Urinary bladder (tissue), 4 donors: ENCODE results near the gene RRP1B. TPM values are rescaled to one million over a fixed set of nuclear protein-coding genes. Genes with fewer than 3 reads are reported as not detected.
"Not testable (repeated sequence)": the region's sequence is repeated elsewhere in the genome, so short reads cannot be mapped to it uniquely, and the experiment has no call there.

Source experiments
- DNase-seq: peaks from one replicate; pipeline ENCODE4 v3.0.0-alpha.2; 2015; ENCODE audit errors: extremely low spot score
- H3K27ac ChIP-seq: one replicate; pipeline ENCODE4 v1.5.1; 2013; ENCODE audit warnings: low read depth, mild to moderate bottlenecking, moderate library complexity
- H3K36me3 ChIP-seq: one replicate; pipeline ENCODE4 v1.6.1; 2013; ENCODE audit warnings: mild to moderate bottlenecking, moderate library complexity; ENCODE audit not compliant: insufficient read depth
- H3K4me1 ChIP-seq: one replicate; pipeline ENCODE4 v1.6.1; 2013; ENCODE audit warnings: mild to moderate bottlenecking, moderate library complexity; ENCODE audit not compliant: insufficient read depth
- H3K4me3 ChIP-seq: one replicate; pipeline ENCODE4 v1.5.1; 2013; ENCODE audit warnings: low read depth, low read length
- WGBS: extraction: QIAGEN DNeasy Blood & Tissue Kit; methylation state at CpG from one replicate; pipeline ENCODE4 v1.1.7; 2013; 5-methylcytosine and 5-hydroxymethylcytosine counted together
- polyA plus RNA-seq: library from polyadenylated mRNA; stranded (reverse); fragments of 200-250 nt; gene quantifications from one replicate; pipeline ENCODE4 v1.2.3, GENCODE V29; 2013
- total RNA-seq: library from RNA; depleted of rRNA; stranded (reverse); fragments of >200 nt; gene quantifications from one replicate; pipeline ENCODE4 v1.2.3, GENCODE V29; 2014
- donor health status: healthy with polysubstance abuse.
- donor health status: healthy.

Gene RRP1B
- total and polyA plus RNA-seq, 2 donors, result 13.5 to 17.2 TPM

DNA sequence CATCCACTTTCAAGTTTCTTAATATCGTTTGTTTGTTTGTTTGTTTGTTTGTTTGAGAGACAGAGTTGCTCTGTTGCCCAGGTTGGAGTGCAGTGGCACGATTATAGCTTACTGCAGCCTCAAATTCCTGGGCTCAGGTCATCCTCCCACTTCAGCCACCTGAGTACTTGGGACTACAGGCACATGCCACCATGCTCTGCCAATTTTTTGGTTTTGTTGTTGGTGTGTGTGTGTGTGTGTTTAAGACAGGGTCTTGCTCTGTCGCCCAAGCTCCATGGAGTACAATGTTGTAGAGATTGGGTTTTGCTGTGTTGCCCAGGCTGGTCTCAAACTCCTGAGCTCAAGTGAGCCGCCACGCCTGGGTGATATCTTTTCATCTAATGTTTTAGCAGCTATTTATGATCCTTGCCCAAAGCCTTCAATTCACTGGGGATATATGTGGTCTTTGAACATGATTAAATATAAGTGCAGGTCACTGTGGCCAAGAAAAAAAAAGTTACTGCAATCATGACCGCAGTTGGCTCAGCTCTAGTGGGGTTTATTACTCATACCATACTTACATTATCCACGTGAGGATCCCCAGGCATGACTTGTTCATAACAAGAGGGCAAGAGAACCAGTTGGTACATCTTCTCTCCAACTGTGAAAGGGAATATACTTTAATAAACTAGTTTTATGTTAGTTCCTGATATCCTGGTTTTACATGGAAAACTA, 8.0 kb downstream of the RRP1B start:
- WGBS, result 86% methylated on average over 7 of the region's 7 CpGs
- no peak for DNase-seq
- Histone ChIP-seq H3K4me3 (no peak overlapping the region), H3K27ac (no peak overlapping the region), H3K36me3 (peaks cover 1% of the 10 kb centered on the region), H3K4me1 (no peaks in the 10 kb centered on the region)

DNA sequence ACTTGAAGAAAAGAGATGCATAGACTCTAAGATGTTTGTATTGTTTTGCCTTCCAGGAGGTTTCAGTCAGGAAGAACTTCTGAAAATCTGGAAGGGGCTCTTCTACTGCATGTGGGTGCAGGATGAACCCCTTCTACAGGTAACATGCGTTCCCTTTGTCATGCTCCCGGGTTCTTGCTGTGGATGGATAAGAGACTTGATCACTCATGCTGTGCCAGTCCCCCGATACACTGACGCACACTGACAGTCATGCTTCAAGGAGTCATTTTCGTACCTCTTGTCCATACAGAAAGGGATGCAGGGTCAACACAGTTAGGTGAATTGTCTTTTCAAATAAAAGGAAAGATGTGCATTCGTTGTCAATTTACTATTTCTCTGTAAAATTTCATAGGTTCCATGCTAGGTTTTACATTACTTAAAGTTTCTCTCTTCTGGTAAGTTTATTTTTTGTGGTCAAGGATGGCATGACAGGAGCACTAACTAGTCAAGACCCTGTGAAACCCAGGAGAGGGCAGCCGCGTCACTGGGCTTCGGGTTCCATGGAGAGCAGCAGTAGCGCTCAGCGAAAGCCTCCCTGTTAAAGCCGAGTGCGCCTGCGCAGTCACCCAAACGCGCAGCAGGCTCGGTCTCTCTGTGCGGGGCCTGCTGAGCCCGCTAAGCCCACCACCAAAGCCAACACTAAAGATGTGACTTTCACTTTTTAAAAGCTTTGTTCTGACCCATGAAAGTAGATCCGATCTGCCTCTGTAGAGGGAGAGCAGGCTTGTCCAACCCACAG, 10.7 kb downstream of the RRP1B start:
- Histone ChIP-seq H3K36me3 (peaks cover 1% of the 10 kb centered on the region), H3K27ac (no peak overlapping the region), H3K4me3 (no peak overlapping the region), H3K4me1 (no peaks in the 10 kb centered on the region)
- DNase-seq, result no peak
- 92% methylated on average over 20 of the region's 20 CpGs for WGBS

DNA sequence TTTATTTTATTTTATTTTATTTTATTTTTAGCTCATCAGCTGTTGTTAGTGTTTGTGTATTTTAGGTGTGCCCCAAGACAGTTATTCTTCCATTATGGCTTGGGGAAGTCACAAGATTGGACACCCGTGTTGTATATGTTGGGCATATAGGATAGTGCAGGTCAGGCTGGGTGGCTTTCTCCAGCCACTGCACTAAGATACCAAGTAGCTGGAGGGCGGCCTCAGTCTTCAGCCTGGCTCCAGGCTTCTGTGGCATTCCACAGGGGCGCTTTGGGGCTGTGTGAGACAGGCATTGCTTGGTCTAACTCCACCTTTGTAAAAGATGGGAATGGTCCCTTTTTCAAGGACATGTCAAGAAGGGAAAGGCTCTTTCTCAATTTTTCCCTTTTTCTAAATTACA, 16.5 kb downstream of the RRP1B start:
- H3K36me3 ChIP-seq, result peaks cover 5% of the 10 kb centered on the region
- no peak overlapping the region for H3K27ac ChIP-seq
- H3K4me3 ChIP-seq, result no peak overlapping the region
- H3K4me1 ChIP-seq, result no peaks in the 10 kb centered on the region
- WGBS, result 95% methylated on average over 3 of the region's 3 CpGs
- DNase-seq, result no peak

DNA sequence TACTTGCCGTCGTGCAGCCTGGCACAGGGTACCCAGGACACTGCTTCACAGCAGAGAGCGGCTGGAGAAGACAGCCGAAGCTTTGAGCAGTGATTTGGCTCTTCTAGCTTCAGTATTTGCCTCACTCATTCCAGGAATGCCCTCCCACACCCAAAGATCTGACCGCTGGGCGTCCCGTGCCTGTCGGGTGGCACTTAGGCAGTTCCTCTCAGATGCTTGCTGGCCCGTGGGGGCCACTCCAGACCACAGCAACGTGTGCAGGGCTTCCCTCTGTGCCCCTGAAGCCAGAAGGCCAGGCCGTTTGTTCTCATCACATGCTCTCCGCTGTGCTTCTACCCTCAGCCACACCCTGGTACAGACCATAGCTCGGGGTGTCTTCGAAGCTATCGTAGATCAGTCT, 17.0 kb downstream of the RRP1B start:
- Histone ChIP-seq H3K36me3 (peaks cover 5% of the 10 kb centered on the region), H3K27ac (no peak overlapping the region), H3K4me1 (no peaks in the 10 kb centered on the region), H3K4me3 (no peak overlapping the region)
- WGBS, result 89% methylated on average over 15 of the region's 15 CpGs
- no peak for DNase-seq

DNA sequence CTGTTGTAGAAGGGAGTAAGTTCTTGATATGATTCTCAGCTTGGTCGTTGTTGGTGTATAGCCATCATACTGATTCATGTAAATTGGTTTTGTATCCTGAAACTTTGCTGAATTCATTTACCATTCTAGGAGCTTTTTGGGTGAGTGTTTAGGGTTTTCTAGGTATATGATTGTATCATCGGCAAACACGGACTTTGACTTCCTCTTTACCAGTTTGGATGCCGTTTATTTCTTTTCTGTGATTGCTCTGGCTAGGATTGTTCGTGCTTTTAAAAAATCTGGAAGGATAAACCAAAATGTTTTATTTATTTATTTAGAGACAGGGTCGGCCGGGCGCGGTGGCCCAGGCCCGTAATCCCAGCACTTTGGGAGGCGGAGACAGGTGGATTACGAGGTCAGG, 20.6 kb downstream of the RRP1B start:
- H3K27ac ChIP-seq, result no peak overlapping the region
- WGBS, result 93% methylated on average over 12 of the region's 12 CpGs
- DNase-seq, result no peak
- H3K4me3 ChIP-seq, result no peak overlapping the region
- no peaks in the 10 kb centered on the region for H3K4me1 ChIP-seq
- peaks cover 5% of the 10 kb centered on the region for H3K36me3 ChIP-seq

DNA sequence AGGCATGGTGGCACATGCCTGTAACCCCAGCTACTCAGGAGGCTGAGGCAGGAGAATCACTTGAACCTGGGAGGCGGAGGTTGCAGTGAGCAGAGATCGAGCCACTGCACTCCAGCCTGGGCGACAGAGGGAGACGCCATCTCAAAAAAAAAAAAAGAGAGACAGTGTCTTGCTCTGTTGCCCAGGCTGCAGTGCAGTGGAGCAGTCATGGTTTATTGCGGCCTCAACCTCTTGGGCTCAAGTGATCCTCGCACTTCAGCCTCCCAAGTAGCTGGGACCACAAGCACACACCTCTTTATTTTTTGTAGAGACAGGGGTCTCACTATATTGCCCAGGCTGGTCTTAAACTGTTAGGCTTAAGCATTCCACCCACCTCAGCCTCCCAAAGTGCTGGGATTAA, 21.1 kb downstream of the RRP1B start:
- not testable (repeated sequence) for H3K4me3 ChIP-seq, DNase-seq, H3K4me1 ChIP-seq, H3K27ac ChIP-seq, H3K36me3 ChIP-seq
- 95% methylated on average over 6 of the region's 6 CpGs for WGBS

DNA sequence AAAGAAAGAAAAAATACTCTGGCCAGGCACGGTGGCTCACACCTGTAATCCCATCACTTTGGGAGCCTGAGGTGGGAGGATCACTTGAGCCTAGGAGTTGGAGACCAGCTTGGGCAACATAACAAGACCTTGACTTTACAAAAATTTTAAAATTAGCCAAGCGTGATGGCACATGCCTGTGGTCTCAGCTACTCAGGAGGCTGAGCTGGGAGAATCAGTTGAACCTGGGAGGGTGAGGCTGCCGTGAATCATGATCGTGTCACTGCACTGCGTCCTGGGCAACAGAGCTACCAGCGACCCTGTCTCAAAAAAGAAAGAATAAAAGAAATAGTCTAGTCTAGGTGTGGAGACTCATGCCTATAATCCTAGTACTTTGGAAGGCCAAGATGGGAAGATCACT, 22.3 kb downstream of the RRP1B start:
- peaks cover 5% of the 10 kb centered on the region for H3K36me3 ChIP-seq
- WGBS, result 96% methylated on average over 6 of the region's 6 CpGs
- DNase-seq, result no peak
- no peaks in the 10 kb centered on the region for H3K4me1 ChIP-seq
- H3K4me3 ChIP-seq, result no peak overlapping the region
- no peak overlapping the region for H3K27ac ChIP-seq

DNA sequence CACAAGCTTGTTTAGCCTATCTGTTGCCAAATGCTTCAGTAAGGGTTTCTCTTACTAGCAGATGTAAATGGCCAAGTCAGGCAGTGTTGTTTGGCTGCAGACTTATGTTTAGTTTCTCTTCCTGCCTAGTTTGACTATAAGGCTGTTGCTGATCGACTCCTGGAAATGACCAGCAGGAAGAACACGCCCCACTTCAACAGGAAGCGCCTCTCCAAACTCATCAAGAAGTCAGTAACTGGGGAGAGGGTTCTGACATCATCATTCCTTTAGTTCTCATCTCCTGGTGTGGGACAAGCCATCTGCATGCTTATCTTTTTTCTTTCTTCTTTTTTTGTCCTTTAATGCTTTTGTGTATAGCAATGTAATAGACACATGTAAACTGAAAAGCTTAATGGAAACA, 25.1 kb downstream of the RRP1B start:
- Histone ChIP-seq H3K27ac (no peak overlapping the region), H3K4me1 (no peaks in the 10 kb centered on the region), H3K36me3 (peaks cover 3% of the 10 kb centered on the region), H3K4me3 (no peak overlapping the region)
- 75% methylated on average over 3 of the region's 3 CpGs for WGBS
- DNase-seq, result no peak

DNA sequence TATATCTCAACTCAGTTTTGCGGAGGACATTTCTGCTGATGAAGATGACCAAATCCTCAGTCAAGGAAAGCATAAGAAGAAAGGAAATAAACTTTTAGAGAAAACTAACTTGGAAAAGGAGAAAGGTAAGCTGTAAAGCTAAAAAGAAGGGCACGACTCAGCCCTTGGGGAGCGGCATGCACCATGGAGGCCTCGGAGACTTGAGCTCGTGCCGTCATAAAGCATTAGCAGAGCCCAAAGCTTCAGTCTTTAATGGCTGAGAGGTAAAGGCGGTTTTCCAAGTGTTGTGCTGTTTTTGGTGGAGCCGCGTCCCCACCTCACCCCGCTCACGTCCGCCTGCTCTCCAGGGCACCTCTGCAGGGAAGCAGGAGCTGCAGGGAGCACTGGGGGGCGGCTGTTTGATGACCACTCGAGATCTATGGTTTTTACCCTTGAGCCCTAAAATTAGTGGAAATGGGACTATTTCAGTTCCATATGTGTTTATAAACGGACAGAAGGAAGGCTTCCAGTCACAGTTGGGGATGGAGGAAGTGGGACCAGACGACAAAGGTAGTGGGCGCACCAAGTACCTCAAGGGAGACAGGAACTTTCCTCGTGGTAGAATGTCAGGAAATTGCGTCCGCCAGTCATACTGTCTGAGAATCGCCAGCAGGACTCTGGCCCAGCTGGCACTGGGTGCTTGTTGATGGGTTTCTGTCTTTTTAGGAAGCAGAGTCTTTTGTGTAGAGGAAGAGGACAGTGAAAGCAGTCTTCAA, 27.6 kb downstream of the RRP1B start:
- no peak overlapping the region for H3K4me3 ChIP-seq
- H3K36me3 ChIP-seq, result no peaks in the 10 kb centered on the region
- H3K4me1 ChIP-seq, result no peaks in the 10 kb centered on the region
- no peak for DNase-seq
- WGBS, result 89% methylated on average over 21 of the region's 21 CpGs
- H3K27ac ChIP-seq, result no peak overlapping the region

DNA sequence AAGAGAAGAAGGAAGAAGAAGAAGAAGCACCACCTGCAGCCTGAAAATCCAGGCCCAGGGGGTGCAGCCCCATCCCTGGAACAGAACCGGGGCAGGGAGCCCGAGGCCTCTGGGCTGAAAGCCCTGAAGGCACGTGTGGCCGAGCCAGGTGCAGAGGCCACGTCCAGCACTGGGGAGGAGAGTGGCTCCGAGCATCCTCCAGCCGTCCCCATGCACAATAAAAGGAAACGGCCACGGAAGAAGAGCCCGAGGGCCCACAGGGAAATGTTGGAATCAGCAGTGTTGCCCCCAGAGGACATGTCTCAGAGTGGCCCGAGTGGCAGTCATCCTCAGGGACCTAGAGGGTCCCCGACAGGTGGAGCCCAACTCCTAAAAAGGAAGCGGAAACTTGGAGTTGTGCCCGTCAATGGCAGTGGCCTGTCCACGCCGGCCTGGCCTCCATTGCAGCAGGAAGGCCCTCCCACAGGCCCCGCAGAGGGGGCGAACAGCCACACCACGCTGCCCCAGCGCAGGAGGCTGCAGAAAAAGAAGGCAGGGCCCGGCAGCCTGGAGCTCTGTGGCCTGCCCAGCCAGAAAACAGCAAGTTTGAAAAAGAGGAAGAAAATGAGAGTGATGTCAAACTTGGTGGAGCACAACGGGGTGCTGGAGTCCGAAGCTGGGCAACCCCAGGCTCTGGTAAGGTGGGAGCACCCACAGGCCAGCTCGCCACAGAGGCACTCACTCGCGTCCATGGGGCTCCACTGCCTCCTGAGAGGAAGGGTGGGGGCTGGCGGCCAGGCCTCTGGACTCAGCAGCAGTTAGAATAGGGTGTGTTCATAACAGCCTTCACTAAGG, 28.4 kb downstream of the RRP1B start:
- 86% methylated on average over 27 of the region's 27 CpGs for WGBS
- H3K4me1 ChIP-seq, result no peaks in the 10 kb centered on the region
- DNase-seq, result no peak
- no peaks in the 10 kb centered on the region for H3K36me3 ChIP-seq
- no peak overlapping the region for H3K27ac ChIP-seq
- H3K4me3 ChIP-seq, result no peak overlapping the region

DNA sequence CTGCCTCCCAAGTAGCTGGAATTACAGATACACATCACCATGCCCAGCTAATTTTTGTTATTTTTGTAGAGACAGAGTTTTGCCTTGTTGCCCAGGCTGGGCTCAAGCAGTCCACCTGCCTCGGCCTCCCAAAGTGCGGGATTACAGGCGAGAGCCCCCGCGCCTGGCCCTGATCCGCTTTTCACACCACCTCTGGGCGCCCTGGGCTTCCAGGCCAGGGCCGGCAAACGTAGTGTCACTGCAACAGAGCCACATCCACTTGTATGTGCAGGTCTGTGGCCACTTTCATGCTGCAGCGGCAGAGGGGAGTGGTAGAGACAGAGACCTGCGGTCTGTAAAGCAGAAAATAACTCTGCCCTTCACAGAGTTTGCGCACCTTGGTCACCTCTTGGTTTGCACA, 29.5 kb downstream of the RRP1B start:
- Histone ChIP-seq H3K4me1 (no peaks in the 10 kb centered on the region), H3K36me3 (no peaks in the 10 kb centered on the region)
- WGBS, result 92% methylated on average over 12 of the region's 12 CpGs

DNA sequence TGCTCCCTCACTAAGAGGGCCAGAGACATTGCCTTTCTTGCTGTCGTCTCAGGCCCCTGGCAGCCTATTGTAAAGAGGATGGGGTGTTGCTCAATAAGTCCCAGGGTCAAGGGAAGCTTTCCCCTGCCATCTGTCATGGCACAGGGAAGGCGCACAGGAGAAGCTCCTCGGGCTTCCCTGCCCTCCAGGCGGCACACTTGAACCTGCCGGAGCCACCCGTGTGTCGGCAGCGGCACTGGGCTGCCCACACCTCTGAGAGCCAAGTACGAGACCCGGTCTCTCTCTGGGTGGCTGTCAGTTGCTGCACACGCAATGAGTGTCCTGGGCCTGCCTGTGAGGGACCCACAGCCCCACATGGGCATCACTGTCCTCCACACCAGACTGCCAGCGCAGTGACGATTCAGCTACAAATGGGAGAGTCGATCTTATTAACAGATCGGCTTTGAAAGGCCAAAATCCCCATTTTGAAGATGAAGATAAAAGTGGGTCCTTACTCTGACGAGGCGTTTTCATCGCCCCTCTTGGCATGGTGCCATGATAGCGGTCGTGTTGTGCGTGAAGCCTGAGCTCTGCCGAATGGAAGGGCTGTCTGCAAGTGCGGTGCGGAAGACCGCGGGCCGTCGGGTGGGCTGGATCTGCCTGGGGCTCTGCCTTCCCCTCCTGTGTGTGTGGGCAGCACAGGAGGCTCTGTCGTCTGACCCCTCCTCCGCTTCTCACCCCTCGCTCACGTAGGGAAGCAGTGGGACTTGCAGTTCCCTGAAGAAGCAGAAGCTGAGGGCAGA, 30.4 kb downstream of the RRP1B start:
- H3K27ac ChIP-seq, result no peak overlapping the region
- H3K4me1 ChIP-seq, result no peaks in the 10 kb centered on the region
- DNase-seq, result no peak
- H3K36me3 ChIP-seq, result peaks cover 4% of the 10 kb centered on the region
- WGBS, result 91% methylated on average over 32 of the region's 32 CpGs
- no peak overlapping the region for H3K4me3 ChIP-seq

More for the DNA sequence above, 29.5 kb downstream of the RRP1B start:
- Histone ChIP-seq H3K4me3 (no peak overlapping the region), H3K27ac (no peak overlapping the region)
- DNase-seq, result no peak
